ENCODE results near the gene IGSF3. TPM values are rescaled to one million over a fixed set of nuclear protein-coding genes. Genes with fewer than 3 reads are reported as not detected.

Gene IGSF3
- total RNA-seq, 2 donors from 2014 or later, result 21.4 to 30.6 TPM

DNA sequence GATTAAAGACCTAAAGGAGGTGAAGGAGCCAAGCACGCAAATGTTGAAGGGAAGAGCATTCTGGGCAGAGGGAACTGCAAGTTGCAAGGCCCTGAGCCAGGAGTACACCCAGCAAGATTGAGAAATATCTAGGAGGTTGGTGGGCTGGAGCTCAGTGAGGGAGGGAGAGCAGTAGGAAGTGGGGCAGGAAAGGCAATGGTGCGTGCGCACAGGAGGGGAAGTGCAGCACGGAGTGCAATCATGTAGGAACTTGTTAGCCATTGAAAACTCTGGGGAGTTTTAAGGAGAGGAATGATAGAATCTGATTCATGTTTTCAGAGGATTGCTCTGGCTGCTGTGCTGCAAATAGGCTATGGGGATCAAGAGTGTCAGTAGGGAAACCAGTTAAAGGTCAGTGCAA lies 13.2 kb upstream of the IGSF3 start:
- intact Hi-C loops (cut with DNase I), result no loop called here
- Histone ChIP-seq H3K4me1 (no peaks in the 10 kb centered on the region), H3K9me3 (no peaks in the 10 kb centered on the region), H3K27ac (no peak overlapping the region), H3K27me3 (no peaks in the 10 kb centered on the region), H3K4me3 (no peak overlapping the region), H3K9ac (ENCODE audit: low read depth in 2 of 2, low read length in 2 of 2) (no peak overlapping the region), H3K36me3 (no peaks in the 10 kb centered on the region)
- TF ChIP-seq, protein P1, sequence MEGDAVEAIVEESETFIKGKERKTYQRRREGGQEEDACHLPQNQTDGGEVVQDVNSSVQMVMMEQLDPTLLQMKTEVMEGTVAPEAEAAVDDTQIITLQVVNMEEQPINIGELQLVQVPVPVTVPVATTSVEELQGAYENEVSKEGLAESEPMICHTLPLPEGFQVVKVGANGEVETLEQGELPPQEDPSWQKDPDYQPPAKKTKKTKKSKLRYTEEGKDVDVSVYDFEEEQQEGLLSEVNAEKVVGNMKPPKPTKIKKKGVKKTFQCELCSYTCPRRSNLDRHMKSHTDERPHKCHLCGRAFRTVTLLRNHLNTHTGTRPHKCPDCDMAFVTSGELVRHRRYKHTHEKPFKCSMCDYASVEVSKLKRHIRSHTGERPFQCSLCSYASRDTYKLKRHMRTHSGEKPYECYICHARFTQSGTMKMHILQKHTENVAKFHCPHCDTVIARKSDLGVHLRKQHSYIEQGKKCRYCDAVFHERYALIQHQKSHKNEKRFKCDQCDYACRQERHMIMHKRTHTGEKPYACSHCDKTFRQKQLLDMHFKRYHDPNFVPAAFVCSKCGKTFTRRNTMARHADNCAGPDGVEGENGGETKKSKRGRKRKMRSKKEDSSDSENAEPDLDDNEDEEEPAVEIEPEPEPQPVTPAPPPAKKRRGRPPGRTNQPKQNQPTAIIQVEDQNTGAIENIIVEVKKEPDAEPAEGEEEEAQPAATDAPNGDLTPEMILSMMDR (IDR thresholded peaks at IDR 0.05), result no peak
- no peak for DNase-seq

DNA sequence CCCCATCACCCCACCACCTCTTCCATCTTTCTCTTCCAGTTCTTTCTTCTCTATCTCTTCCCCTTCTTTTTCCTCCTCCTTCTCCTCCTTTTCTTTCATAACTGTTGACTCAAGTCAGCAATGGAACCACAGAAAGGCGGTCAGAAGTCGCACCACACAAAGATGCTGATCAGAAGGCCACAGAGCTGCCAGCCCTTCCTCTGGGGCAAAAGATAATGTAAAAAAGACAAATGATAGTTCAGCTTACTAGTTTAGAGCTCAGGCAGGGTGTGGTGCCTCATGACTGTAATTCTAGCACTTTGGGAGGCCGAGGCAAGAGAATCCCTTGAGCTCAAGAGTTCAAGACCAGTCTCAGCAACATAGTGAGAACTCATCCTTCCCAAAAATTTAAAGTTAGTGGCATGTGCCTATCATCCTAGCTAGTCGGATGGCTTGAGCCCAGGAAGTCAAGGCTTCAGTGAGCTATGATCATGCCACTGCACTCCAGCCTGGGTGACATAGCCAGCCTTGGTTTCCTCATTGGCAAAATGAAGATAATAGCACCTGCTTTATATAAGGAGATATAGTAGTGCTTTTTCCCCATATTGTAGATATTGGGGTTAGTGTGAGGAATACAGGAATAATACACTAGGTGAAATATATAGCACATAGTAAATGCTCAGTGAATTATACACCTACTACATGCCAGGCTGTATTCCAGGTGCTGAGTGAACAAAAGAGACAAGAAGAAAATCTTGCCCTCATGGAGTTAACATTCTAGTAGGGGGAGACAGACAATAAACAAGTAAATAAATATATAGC lies 12.5 kb upstream of the IGSF3 start:
- Histone ChIP-seq H3K27me3 (no peaks in the 10 kb centered on the region), H3K4me1 (no peaks in the 10 kb centered on the region), H3K9me3 (no peaks in the 10 kb centered on the region), H3K36me3 (no peaks in the 10 kb centered on the region), H3K27ac (no peak overlapping the region), H3K4me3 (no peak overlapping the region), H3K9ac (ENCODE audit: low read depth in 2 of 2, low read length in 2 of 2) (no peak overlapping the region)
- intact Hi-C loops (cut with DNase I), result no loop called here
- TF ChIP-seq, protein P1 (IDR thresholded peaks at IDR 0.05), result no peak
- no peak for DNase-seq

DNA sequence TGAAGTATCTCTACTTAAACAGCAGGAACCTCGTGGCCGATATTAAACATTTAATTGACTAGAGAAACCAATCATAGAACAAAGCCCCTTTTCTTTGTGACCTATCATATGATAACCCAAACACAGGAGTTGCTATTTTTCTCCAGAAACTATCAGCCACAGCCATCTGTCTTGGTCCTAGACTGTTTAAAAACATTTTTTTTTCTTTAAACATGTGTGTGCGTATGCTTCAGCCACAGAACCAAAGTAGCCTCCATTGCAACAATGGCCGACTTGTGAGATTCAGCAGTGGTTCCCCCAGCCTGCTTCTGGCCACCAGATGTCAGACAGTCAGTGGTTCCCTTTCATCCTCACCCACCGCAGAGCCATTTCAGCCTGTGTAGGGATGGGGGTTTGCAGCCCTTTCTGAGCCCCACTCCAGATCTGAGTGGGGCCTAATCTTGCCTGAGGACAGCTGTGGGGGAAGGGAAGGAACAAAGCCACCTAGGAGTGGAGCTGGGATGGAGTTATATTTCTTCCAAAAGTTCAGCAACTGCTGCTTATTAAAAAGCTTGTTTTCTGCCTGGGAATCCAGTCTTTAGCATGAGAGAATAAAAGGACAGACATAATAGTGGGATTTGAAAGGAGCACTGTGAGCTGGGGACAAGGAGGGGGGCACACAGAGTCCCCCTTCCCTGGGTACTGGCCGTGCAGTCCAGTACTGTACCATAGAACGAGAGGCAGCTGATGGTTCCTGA lies 11.7 kb upstream of the IGSF3 start:
- Histone ChIP-seq H3K9ac (ENCODE audit: low read depth in 2 of 2, low read length in 2 of 2) (no peak overlapping the region), H3K4me3 (no peak overlapping the region), H3K27me3 (no peaks in the 10 kb centered on the region), H3K36me3 (no peaks in the 10 kb centered on the region), H3K27ac (no peak overlapping the region), H3K4me1 (no peaks in the 10 kb centered on the region), H3K9me3 (no peaks in the 10 kb centered on the region)
- TF ChIP-seq, protein P1 (IDR thresholded peaks at IDR 0.05), result no peak
- no peak for DNase-seq
- intact Hi-C loops (cut with DNase I), result no loop called here

DNA sequence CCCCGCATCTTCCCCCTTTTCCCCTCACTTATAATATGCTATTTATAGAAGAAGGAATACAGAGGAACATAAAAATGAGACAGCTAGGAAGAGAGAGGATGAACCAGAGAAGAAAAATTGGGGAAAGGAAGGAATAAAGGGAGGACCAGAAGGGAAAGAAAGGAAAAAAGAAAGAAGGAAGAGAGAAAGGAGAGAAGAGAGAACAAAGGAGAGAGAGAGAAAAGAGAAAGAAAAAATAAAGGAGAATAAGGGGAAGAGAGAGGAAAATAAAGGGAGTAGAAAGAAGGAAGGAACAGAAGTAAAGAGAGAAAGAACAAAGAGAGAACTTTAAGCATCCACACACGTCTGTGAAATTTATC lies 11.2 kb upstream of the IGSF3 start:
- DNase-seq, result no peak
- TF ChIP-seq, protein P1 (IDR thresholded peaks at IDR 0.05), result no peak
- Histone ChIP-seq H3K27ac (no peak overlapping the region), H3K27me3 (no peaks in the 10 kb centered on the region), H3K4me3 (no peak overlapping the region), H3K36me3 (no peaks in the 10 kb centered on the region), H3K9me3 (no peaks in the 10 kb centered on the region), H3K9ac (ENCODE audit: low read depth in 2 of 2, low read length in 2 of 2) (no peak overlapping the region), H3K4me1 (no peaks in the 10 kb centered on the region)
- intact Hi-C loops (cut with DNase I), result no loop called here

DNA sequence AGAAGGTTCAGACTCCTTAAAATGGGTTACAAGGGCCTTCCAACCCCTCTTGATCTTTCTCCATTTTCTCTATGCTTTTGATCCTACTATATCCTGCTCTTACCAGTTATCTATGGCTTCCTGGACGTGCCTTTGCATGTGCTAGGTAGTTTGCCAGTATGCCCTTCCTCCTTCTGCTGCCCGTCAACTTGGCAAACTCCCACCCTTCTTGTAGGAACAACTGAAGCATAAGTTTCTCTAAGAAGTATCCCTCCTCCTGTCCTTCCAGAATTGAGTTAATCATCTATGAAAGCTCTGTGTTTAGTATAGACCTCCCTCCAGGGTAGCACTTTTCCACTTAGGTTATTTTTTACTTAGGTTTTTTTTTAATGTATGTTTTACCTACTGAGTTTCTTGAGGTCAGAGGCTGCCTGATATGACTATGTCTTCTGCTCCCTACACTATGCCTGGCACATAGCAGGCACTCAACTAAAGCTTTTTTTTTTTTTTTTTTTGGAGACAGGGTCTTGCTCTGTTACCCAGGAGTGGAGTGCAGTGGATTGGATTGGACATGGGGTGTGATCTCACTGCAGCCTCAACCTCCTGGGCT lies 10.0 kb upstream of the IGSF3 start:
- H3K9me3 ChIP-seq, result no peaks in the 10 kb centered on the region
- no peak overlapping the region for H3K27ac ChIP-seq
- TF ChIP-seq, protein P1 (IDR thresholded peaks at IDR 0.05), result no peak
- H3K27me3 ChIP-seq, result no peaks in the 10 kb centered on the region
- no peaks in the 10 kb centered on the region for H3K36me3 ChIP-seq
- no peak overlapping the region for H3K9ac ChIP-seq (ENCODE audit: low read depth in 2 of 2, low read length in 2 of 2)
- intact Hi-C loops (cut with DNase I), result no loop called here
- H3K4me3 ChIP-seq, result no peak overlapping the region
- H3K4me1 ChIP-seq, result no peaks in the 10 kb centered on the region
- no peak for DNase-seq
